CD14-positive monocyte (primary cell): ENCODE results near the gene SCART1. TPM values are rescaled to one million over a fixed set of nuclear protein-coding genes. Genes with fewer than 3 reads are reported as not detected.

Source experiments
- DNase-seq, 3 donors: peaks; one replicate each; pipeline ENCODE4 v3.0.0-alpha.2; 2011 to 2022
- H2AFZ ChIP-seq: 2 replicates; pipeline ENCODE4 v1.6.0; 2012; ENCODE audit warnings: mild to moderate bottlenecking, low read depth, low read length, inconsistent platforms; ENCODE audit not compliant: insufficient read depth, poor library complexity, severe bottlenecking
- H3K27ac ChIP-seq, 2 donors: 1 replicate in 1 of 2; 2 replicates in 1 of 2; pipeline ENCODE4 v1.5.1; 2012 to 2013; ENCODE audit warnings: low read length in 2 of 2, control low read depth in 1 of 2, inconsistent platforms in 1 of 2, low read depth in 1 of 2, mild to moderate bottlenecking in 1 of 2
- H3K27me3 ChIP-seq, 2 donors: one replicate each; pipeline versions ENCODE4 v1.6.0 to v1.6.1; 2011 to 2013; ENCODE audit warnings: low read length in 2 of 2; ENCODE audit not compliant: control insufficient read depth in 2 of 2, insufficient read depth in 2 of 2
- H3K36me3 ChIP-seq, 2 donors: replicated peaks in 1 of 2; 1 replicate in 1 of 2; 2 replicates in 1 of 2; pipeline versions ENCODE4 v1.5.1 to v1.6.1; 2012 to 2013; ENCODE audit warnings: low read length in 2 of 2, control low read depth in 1 of 2, inconsistent platforms in 1 of 2, mild to moderate bottlenecking in 1 of 2; ENCODE audit not compliant: insufficient read depth in 2 of 2, control insufficient read depth in 1 of 2
- H3K4me1 ChIP-seq, 2 donors: 1 replicate in 1 of 2; 2 replicates in 1 of 2; pipeline versions ENCODE4 v1.5.1 to v1.6.1; 2012 to 2013; ENCODE audit warnings: low read length in 2 of 2, control low read depth in 1 of 2, inconsistent platforms in 1 of 2, mild to moderate bottlenecking in 1 of 2, moderate library complexity in 1 of 2; ENCODE audit not compliant: insufficient read depth in 2 of 2, control insufficient read depth in 1 of 2
- H3K4me2 ChIP-seq: replicated peaks from 2 replicates; pipeline ENCODE3; 2012; ENCODE audit warnings: low read length, moderate library complexity, mild to moderate bottlenecking; ENCODE audit not compliant: poor library complexity, severe bottlenecking; ENCODE audit errors: extremely low read depth
- H3K4me3 ChIP-seq, 3 experiments: fragments of 200-600 bp in 1 of 3; sonication (generic) in 1 of 3; replicated peaks in 1 of 3; 1 replicate in 2 of 3; 2 replicates in 1 of 3; pipeline ENCODE4 v1.5.1; 2011 to 2013; ENCODE audit warnings: low read length in 3 of 3, mild to moderate bottlenecking in 3 of 3, control low read depth in 2 of 3, low read depth in 2 of 3, inconsistent platforms in 1 of 3, moderate library complexity in 1 of 3
- H3K79me2 ChIP-seq: 2 replicates; pipeline ENCODE4 v1.6.0; 2012; ENCODE audit warnings: mild to moderate bottlenecking, control low read depth, inconsistent platforms, low read length, moderate library complexity; ENCODE audit not compliant: insufficient read depth
- H3K9ac ChIP-seq: 2 replicates; pipeline ENCODE4 v1.6.0; 2017; ENCODE audit warnings: low read length, mild to moderate bottlenecking; ENCODE audit not compliant: insufficient read depth, poor library complexity, severe bottlenecking
- H3K9me3 ChIP-seq, 2 donors: replicated peaks in 1 of 2; 1 replicate in 1 of 2; 2 replicates in 1 of 2; pipeline versions ENCODE4 v1.5.1 to v1.6.1; 2012 to 2013; ENCODE audit warnings: low read length in 2 of 2, control low read depth in 1 of 2; ENCODE audit not compliant: control insufficient read depth in 1 of 2, insufficient read depth in 1 of 2
- H4K20me1 ChIP-seq: 2 replicates; pipeline ENCODE4 v1.6.0; 2012; ENCODE audit warnings: mild to moderate bottlenecking, low read length, control low read depth, moderate library complexity; ENCODE audit not compliant: insufficient read depth
- H3K27ac Mint-ChIP-seq, 7 donors: one replicate each; pipeline ENCODE4 v1.8.0; 2020; ENCODE audit warnings: mild to moderate bottlenecking in 7 of 7, mixed read lengths in 7 of 7, moderate library complexity in 6 of 7, inconsistent platforms in 2 of 7
- H3K27me3 Mint-ChIP-seq, 3 donors: one replicate each; pipeline ENCODE4 v1.8.0; 2021 to 2022; ENCODE audit warnings: low read depth in 3 of 3, mild to moderate bottlenecking in 3 of 3, mixed read lengths in 3 of 3, moderate library complexity in 3 of 3, inconsistent platforms in 1 of 3
- H3K36me3 Mint-ChIP-seq, 2 donors: one replicate each; pipeline ENCODE4 v1.8.0; 2020; ENCODE audit warnings: mixed read lengths in 2 of 2, inconsistent platforms in 1 of 2, mild to moderate bottlenecking in 1 of 2
- H3K4me1 Mint-ChIP-seq: one replicate; pipeline ENCODE4 v1.8.0; 2020; ENCODE audit warnings: mild to moderate bottlenecking, mixed read lengths
- H3K4me3 Mint-ChIP-seq, 2 donors: one replicate each; pipeline ENCODE4 v1.8.0; 2020; ENCODE audit warnings: mild to moderate bottlenecking in 2 of 2, mixed read lengths in 2 of 2, moderate library complexity in 1 of 2
- H3K9me3 Mint-ChIP-seq, 7 donors: one replicate each; pipeline ENCODE4 v1.8.0; 2020 to 2022; ENCODE audit warnings: mixed read lengths in 7 of 7, mild to moderate bottlenecking in 6 of 7, moderate library complexity in 6 of 7, inconsistent platforms in 2 of 7
- WGBS: methylation state at CpG from one replicate; pipeline ENCODE4 v1.1.5; 2013; ENCODE audit warnings: missing lambda C conversion rate; ENCODE audit not compliant: insufficient coverage; 5-methylcytosine and 5-hydroxymethylcytosine counted together
- intact Hi-C, 2 donors: fragments of 100-400 bp; cut with micrococcal nuclease; formaldehyde crosslinking; loops; one replicate each; pipeline versions ENCODE4 v1.15.0 to v1.15.1; 2023
- polyA plus RNA-seq, 3 donors: library from polyadenylated mRNA; depleted of rRNA in 1 of 3; unstranded in 2 of 3; stranded (reverse) in 1 of 3; fragments of 300-500 nt in 2 of 3; fragments of >200 nt in 1 of 3; fragmentation: Illumina TruSeq in 2 of 3; gene quantifications; 1 replicate in 2 of 3; 2 replicates in 1 of 3; pipeline ENCODE4 v1.2.3, GENCODE V29; 2012 to 2021
- TF ChIP-seq, protein P1 (sequence below): fragments of 200-600 bp; IDR thresholded peaks from one replicate; pipeline ENCODE4 v1.8.0; 2022; ENCODE audit warnings: antibody characterized with exemption, mild to moderate bottlenecking

The SCART1 gene
- polyA plus RNA-seq, 3 donors, result 1.1 TPM; not detected in 2

- Mint-ChIP-seq H3K4me3 (no peak overlapping the region), H3K9me3 (peaks cover 0 to 10% (median 5%) of the 10 kb centered on the region in 7 donors), H3K27ac (no peak overlapping the region)
Measured at GRCh38 chr10:133458710-133459453, 5.1 kb downstream of the SCART1 start.

DNA sequence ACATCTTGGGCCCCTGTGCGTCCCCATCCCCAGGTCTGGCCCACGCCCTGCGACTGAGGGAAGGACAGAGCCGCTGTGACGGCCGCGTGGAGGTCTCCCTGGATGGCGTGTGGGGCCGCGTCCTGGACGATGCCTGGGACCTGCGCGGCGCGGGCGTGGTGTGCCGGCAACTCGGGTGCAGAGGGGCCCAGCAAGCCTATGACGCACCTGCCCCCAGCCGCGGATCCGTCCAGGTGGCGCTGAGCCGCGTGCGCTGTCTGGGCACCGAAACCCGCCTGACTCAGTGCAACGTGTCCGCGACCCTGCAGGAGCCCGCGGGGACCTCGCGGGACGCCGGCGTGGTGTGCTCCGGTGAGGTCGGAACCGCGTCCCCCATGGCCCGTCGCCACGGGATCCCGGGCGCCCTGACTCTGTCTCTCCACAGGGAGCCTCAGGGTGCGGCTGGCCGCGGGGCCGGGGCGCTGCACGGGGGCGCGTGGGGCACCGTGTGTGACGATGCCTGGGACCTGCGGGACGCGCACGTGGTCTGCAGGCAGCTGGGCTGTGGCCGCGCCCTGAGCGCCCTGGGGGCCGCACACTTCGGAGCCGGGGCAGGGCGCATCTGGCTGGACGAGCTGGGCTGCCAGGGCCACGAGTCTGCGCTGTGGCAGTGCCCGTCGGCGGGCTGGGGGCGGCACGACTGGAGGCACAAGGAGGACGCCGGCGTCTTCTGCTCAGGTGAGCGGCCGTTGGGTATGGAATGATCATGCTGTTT, 5.9 kb downstream of the SCART1 start:
- peaks cover 0 to 5% (median 3%) of the 10 kb centered on the region in 3 donors for H3K27me3 Mint-ChIP-seq
- Histone ChIP-seq H3K27ac (no peak overlapping the region), H3K9me3 (peaks cover 0 to 3% of the 10 kb centered on the region in 2 donors), H3K9ac (no peak overlapping the region), H3K27me3 (no peaks in the 10 kb centered on the region), H4K20me1 (no peaks in the 10 kb centered on the region), H3K36me3 (no peaks in the 10 kb centered on the region), H3K4me3 (no peak overlapping the region), H2AFZ (no peak overlapping the region), H3K4me1 (no peaks in the 10 kb centered on the region), H3K4me2 (no peak overlapping the region), H3K79me2 (no peaks in the 10 kb centered on the region)
- TF ChIP-seq, protein P1, sequence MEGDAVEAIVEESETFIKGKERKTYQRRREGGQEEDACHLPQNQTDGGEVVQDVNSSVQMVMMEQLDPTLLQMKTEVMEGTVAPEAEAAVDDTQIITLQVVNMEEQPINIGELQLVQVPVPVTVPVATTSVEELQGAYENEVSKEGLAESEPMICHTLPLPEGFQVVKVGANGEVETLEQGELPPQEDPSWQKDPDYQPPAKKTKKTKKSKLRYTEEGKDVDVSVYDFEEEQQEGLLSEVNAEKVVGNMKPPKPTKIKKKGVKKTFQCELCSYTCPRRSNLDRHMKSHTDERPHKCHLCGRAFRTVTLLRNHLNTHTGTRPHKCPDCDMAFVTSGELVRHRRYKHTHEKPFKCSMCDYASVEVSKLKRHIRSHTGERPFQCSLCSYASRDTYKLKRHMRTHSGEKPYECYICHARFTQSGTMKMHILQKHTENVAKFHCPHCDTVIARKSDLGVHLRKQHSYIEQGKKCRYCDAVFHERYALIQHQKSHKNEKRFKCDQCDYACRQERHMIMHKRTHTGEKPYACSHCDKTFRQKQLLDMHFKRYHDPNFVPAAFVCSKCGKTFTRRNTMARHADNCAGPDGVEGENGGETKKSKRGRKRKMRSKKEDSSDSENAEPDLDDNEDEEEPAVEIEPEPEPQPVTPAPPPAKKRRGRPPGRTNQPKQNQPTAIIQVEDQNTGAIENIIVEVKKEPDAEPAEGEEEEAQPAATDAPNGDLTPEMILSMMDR, result no peak
- no peak overlapping the region for H3K4me3 Mint-ChIP-seq
- no peak for DNase-seq
- H3K27ac Mint-ChIP-seq, result no peak overlapping the region
- WGBS, result 75% methylated on average over 81 of the region's 81 CpGs
- peaks cover 0 to 10% (median 4%) of the 10 kb centered on the region in 7 donors for H3K9me3 Mint-ChIP-seq
- intact Hi-C loops, result no loop called here
- H3K4me1 Mint-ChIP-seq, result no peaks in the 10 kb centered on the region
- H3K36me3 Mint-ChIP-seq, result no peaks in the 10 kb centered on the region

More at GRCh38 chr10:133458710-133459453, 5.1 kb downstream of the SCART1 start:
- no peak overlapping the region for H3K4me3 ChIP-seq
- H3K27me3 Mint-ChIP-seq, result peaks cover 0 to 3% (median 3%) of the 10 kb centered on the region in 3 donors
- H3K36me3 Mint-ChIP-seq, result no peaks in the 10 kb centered on the region
- no peaks in the 10 kb centered on the region for H3K4me1 Mint-ChIP-seq
- TF ChIP-seq, protein P1, result no peak
- peaks cover 0 to 3% of the 10 kb centered on the region in 2 donors for H3K9me3 ChIP-seq
- H3K9ac ChIP-seq, result no peak overlapping the region
- H2AFZ ChIP-seq, result no peak overlapping the region
- 83% methylated on average over 21 of the region's 21 CpGs for WGBS
- H4K20me1 ChIP-seq, result no peaks in the 10 kb centered on the region
- no peak overlapping the region for H3K27ac ChIP-seq
- H3K27me3 ChIP-seq, result no peaks in the 10 kb centered on the region
- H3K79me2 ChIP-seq, result no peaks in the 10 kb centered on the region
- no peaks in the 10 kb centered on the region for H3K4me1 ChIP-seq
- DNase-seq, result no peak
- H3K36me3 ChIP-seq, result no peaks in the 10 kb centered on the region
- intact Hi-C loops, result no loop called here
- no peak overlapping the region for H3K4me2 ChIP-seq
